Measurements from ENCODE around the gene TMEM92.

TMEM92 gene

GRCh38 chr17:50289278-50289677 lies 15.0 kb downstream of the TMEM92 start:
- DNase-seq (ENCODE audit: low read depth), result no peak
- no peak overlapping the region for H3K4me3 ChIP-seq (ENCODE audit: low read depth, low read length)
- no peak for TF ChIP-seq CTCF (IDR thresholded peaks at IDR 0.05; ENCODE audit: control insufficient read depth, extremely low read depth, insufficient read depth)

DNA sequence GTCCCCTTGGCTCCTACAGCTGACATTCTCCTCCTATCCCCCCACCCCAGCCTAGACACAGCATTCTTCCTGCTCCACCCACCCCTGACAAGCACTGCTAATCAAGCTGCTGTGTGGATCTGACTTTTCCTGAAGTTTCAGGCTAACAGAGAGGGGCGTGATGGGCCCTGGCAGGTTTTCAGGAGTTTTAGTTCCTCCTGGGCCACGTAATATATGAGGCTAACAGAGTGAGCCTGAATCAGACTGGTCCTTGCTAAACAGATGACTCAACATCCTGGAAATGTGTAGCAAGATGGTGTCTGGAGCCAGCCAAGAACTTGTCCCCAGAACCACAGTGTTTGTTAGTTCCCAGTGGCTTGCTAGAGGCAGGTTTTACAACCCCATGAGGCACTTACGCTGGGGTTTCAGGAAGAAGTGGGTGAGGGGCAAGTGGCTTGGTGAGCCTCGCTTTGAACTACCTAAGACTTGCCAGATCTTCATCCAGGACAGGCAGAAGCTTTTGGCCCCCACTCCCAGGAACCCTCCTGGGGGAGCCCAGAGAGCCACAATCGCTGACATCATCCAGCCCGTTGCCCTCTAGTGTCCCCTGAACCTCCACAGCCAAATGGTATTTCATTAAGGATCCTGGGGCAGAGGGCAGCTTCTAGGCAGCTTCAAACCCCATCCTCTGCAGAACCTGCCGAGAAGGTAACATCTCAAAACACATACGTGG lies 15.9 kb downstream of the TMEM92 start:
- no peak for TF ChIP-seq CTCF (IDR thresholded peaks at IDR 0.05; ENCODE audit: control insufficient read depth, extremely low read depth, insufficient read depth)
- DNase-seq (ENCODE audit: low read depth), result peak; percentile 22
- no peak overlapping the region for H3K4me3 ChIP-seq (ENCODE audit: low read depth, low read length)

DNA sequence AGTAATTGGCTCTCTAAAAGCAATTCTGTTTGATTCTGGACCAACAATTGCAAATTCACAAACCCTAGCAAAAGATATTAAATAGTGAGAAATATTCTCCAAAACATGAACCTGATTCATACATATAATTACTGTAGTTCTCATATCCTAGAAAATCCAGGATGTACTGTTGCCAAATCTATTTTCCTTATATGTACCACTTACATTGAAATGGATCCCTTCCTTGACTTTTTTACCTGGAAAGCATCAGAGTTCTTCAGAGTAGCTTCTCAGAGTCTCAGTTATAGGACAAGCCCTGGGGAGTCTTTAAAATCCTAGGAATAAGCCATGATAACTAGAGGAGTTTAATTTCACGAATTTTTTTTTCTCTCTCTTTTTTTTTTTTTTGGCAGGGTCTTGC lies 16.7 kb downstream of the TMEM92 start:
- no peak for DNase-seq (ENCODE audit: low read depth)
- no peak overlapping the region for H3K4me3 ChIP-seq (ENCODE audit: low read depth, low read length)
- TF ChIP-seq CTCF (IDR thresholded peaks at IDR 0.05; ENCODE audit: control insufficient read depth, extremely low read depth, insufficient read depth), result no peak

DNA sequence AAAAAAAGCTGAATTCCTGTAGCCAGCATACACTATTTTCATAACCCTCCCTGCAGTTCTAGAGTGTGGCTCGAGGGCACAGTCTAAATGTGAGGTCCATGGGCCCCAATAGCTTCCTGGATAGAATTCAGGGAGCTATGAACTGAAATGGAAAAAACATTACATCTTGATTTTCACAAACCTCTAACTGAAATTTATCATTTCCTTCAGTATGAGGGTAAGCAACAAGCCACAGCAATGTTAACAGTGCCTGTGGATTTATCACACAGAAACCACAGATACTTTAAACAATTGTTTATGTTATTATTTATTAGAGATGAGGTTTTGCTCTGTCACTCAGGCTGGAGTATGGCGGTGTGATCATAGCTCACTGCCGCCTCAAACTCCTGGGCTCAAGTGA lies 18.2 kb downstream of the TMEM92 start:
- no peak for DNase-seq (ENCODE audit: low read depth)
- H3K4me3 ChIP-seq (ENCODE audit: low read depth, low read length), result no peak overlapping the region
- no peak for TF ChIP-seq CTCF (IDR thresholded peaks at IDR 0.05; ENCODE audit: control insufficient read depth, extremely low read depth, insufficient read depth)

- no peak overlapping the region for H3K4me3 ChIP-seq (ENCODE audit: low read depth, low read length)
- no peak for TF ChIP-seq CTCF (IDR thresholded peaks at IDR 0.05; ENCODE audit: control insufficient read depth, extremely low read depth, insufficient read depth)
- no peak for DNase-seq (ENCODE audit: low read depth)
Measured at GRCh38 chr17:50295021-50295420, 20.8 kb downstream of the TMEM92 start.

- TF ChIP-seq CTCF (IDR thresholded peaks at IDR 0.05; ENCODE audit: control insufficient read depth, extremely low read depth, insufficient read depth), result peak; percentile 96
- no peak overlapping the region for H3K4me3 ChIP-seq (ENCODE audit: low read depth, low read length)
- peak; percentile 26 for DNase-seq (ENCODE audit: low read depth)
Measured at GRCh38 chr17:50297407-50297865, 23.2 kb downstream of the TMEM92 start.

DNA sequence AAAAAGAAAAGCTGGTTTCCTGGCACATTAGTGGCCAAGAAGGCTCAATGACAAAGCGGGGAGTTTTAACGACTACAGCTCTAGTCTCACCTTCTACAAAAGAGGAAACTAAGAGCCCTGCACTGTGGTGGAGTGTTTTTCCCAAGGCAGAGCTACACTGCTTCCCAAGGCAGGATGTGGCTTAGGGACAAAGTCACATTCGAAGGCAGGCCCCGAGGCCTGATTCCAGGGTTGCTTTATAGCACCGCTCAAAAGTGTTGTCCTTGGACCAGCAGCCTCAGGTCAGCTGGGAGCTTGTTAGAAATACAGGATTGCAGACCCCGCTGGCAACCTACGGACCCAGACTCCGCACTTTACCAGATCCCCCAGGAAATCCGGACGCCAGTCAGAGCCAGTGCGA lies 23.8 kb downstream of the TMEM92 start:
- TF ChIP-seq CTCF (IDR thresholded peaks at IDR 0.05; ENCODE audit: control insufficient read depth, extremely low read depth, insufficient read depth), result no peak
- DNase-seq (ENCODE audit: low read depth), result no peak
- no peak overlapping the region for H3K4me3 ChIP-seq (ENCODE audit: low read depth, low read length)
